WTC11 (cell line): ENCODE data around the gene GRIN1.

Experiments
- CREB1 ChIP-seq: sonication (generic); formaldehyde crosslinking; IDR thresholded peaks from 2 replicates; pipeline ENCODE4 v1.8.0; 2023; ENCODE audit warnings: mild to moderate bottlenecking, missing genetic modification reagents
- CTCF ChIP-seq: fragments of 200-600 bp; IDR thresholded peaks from 2 replicates; pipeline ENCODE4 v1.8.0; 2022; ENCODE audit warnings: antibody characterized with exemption
- FOXP4 ChIP-seq: sonication (generic); formaldehyde crosslinking; IDR thresholded peaks from 2 replicates; pipeline ENCODE4 v1.8.0; 2022; ENCODE audit warnings: mild to moderate bottlenecking, missing genetic modification reagents
- GABPB1 ChIP-seq: sonication (generic); formaldehyde crosslinking; IDR thresholded peaks from 2 replicates; pipeline ENCODE4 v1.8.1; 2023; ENCODE audit warnings: mild to moderate bottlenecking, missing genetic modification reagents
- JUN ChIP-seq: sonication (generic); formaldehyde crosslinking; IDR thresholded peaks from 2 replicates; pipeline ENCODE4 v1.8.0; 2023; ENCODE audit warnings: mild to moderate bottlenecking, missing genetic modification reagents
- MLX ChIP-seq: sonication (generic); formaldehyde crosslinking; IDR thresholded peaks from 2 replicates; pipeline ENCODE4 v1.8.1; 2023; ENCODE audit warnings: mild to moderate bottlenecking, missing genetic modification reagents, moderate library complexity
- NR3C1 ChIP-seq: sonication (generic); formaldehyde crosslinking; conservative IDR thresholded peaks from 2 replicates; pipeline ENCODE4 v1.8.1; 2023; ENCODE audit warnings: low read depth, mild to moderate bottlenecking, missing genetic modification reagents
- PREB ChIP-seq: sonication (generic); formaldehyde crosslinking; IDR thresholded peaks from 2 replicates; pipeline ENCODE4 v1.8.1; 2022; ENCODE audit warnings: mild to moderate bottlenecking, missing genetic modification reagents, moderate library complexity, borderline replicate concordance
- SMAD3 ChIP-seq: sonication (generic); formaldehyde crosslinking; IDR thresholded peaks from 2 replicates; pipeline ENCODE4 v1.8.0; 2022; ENCODE audit warnings: missing genetic modification reagents, mild to moderate bottlenecking, borderline replicate concordance
- USF2 ChIP-seq: sonication (generic); formaldehyde crosslinking; IDR thresholded peaks from 2 replicates; pipeline ENCODE4 v1.8.1; 2023; ENCODE audit warnings: mild to moderate bottlenecking, missing genetic modification reagents, moderate library complexity
- ZNF121 ChIP-seq: sonication (generic); formaldehyde crosslinking; IDR thresholded peaks from 2 replicates; pipeline ENCODE4 v1.8.0; 2023; ENCODE audit warnings: missing genetic modification reagents

DNA sequence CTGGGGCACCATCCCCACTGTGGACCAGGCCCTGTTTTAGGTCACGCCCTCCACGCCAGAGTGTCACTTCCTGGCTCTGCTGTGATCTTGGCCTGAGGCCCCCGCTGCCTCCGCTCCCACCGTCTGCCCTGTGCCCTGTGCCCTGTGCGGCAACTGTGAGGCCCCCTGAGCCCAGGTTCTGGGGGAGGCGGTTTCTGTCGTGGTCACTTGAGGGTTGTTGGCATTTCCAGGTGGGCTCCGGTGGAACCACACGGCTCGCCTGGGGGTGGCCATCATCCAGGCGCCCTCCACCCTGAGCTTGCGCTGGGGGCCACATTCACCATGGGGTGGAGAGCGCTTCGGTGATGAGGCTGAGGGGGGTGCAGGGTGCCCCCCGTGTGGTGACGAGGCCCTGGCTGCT lies 31.0 kb upstream of the GRIN1 start:
- no peak for TF ChIP-seq CTCF
- no peak for TF ChIP-seq FOXP4 (CRISPR knock-in tag)
- no peak for TF ChIP-seq GABPB1 (CRISPR knock-in tag)
- no peak for TF ChIP-seq MLX (CRISPR knock-in tag)
- no peak for TF ChIP-seq USF2 (CRISPR knock-in tag)
- no peak for TF ChIP-seq CREB1 (CRISPR knock-in tag)
- TF ChIP-seq JUN (CRISPR knock-in tag): no peak
- no peak for TF ChIP-seq ZNF121 (CRISPR knock-in tag)
- TF ChIP-seq PREB: no peak
- TF ChIP-seq SMAD3 (CRISPR knock-in tag): no peak
- no peak for TF ChIP-seq NR3C1 (CRISPR knock-in tag)
